ENCODE data around the gene BANF1.

DNA sequence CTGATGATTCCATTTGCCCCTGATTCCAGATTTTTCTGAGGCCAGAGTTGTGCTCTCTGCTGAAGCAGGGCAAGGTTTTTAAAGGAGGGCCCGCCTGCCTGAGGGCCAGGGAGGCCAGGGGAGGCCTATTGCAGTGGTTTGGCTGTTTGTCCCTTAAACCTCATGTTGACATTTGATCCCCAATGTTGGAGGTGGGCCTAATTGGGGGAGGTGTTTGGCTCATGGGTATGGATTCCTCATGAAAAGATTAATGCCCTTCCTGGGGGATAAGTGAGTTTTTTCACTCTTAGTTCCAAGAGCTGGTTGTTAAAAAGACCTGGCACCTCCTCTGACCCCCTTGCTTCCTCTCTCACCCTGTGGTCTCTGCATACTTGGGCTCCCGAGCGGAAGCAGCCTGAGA is 37.5 kb downstream of the BANF1 start:
- TF ChIP-seq, protein P1, sequence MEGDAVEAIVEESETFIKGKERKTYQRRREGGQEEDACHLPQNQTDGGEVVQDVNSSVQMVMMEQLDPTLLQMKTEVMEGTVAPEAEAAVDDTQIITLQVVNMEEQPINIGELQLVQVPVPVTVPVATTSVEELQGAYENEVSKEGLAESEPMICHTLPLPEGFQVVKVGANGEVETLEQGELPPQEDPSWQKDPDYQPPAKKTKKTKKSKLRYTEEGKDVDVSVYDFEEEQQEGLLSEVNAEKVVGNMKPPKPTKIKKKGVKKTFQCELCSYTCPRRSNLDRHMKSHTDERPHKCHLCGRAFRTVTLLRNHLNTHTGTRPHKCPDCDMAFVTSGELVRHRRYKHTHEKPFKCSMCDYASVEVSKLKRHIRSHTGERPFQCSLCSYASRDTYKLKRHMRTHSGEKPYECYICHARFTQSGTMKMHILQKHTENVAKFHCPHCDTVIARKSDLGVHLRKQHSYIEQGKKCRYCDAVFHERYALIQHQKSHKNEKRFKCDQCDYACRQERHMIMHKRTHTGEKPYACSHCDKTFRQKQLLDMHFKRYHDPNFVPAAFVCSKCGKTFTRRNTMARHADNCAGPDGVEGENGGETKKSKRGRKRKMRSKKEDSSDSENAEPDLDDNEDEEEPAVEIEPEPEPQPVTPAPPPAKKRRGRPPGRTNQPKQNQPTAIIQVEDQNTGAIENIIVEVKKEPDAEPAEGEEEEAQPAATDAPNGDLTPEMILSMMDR (IDR thresholded peaks at IDR 0.05): no peak
- TF ChIP-seq, protein P2, sequence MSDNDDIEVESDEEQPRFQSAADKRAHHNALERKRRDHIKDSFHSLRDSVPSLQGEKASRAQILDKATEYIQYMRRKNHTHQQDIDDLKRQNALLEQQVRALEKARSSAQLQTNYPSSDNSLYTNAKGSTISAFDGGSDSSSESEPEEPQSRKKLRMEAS (CRISPR knock-in tag; IDR thresholded peaks at IDR 0.05): no peak
- no peak for TF ChIP-seq SP1 (CRISPR knock-in tag; conservative IDR thresholded peaks at IDR 0.05)
- TF ChIP-seq, protein P3, sequence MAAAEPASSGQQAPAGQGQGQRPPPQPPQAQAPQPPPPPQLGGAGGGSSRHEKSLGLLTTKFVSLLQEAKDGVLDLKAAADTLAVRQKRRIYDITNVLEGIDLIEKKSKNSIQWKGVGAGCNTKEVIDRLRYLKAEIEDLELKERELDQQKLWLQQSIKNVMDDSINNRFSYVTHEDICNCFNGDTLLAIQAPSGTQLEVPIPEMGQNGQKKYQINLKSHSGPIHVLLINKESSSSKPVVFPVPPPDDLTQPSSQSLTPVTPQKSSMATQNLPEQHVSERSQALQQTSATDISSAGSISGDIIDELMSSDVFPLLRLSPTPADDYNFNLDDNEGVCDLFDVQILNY (CRISPR knock-in tag; IDR thresholded peaks at IDR 0.05): no peak
- no peak for TF ChIP-seq KAT7 (CRISPR knock-in tag; IDR thresholded peaks at IDR 0.05; ENCODE audit: borderline replicate concordance)
- TF ChIP-seq, protein P4, sequence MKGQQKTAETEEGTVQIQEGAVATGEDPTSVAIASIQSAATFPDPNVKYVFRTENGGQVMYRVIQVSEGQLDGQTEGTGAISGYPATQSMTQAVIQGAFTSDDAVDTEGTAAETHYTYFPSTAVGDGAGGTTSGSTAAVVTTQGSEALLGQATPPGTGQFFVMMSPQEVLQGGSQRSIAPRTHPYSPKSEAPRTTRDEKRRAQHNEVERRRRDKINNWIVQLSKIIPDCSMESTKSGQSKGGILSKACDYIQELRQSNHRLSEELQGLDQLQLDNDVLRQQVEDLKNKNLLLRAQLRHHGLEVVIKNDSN (CRISPR knock-in tag; IDR thresholded peaks at IDR 0.05): no peak
- no peak for TF ChIP-seq ZNF396 (CRISPR knock-in tag; IDR thresholded peaks at IDR 0.05; ENCODE audit: borderline replicate concordance)
- no peak for TF ChIP-seq ZBTB21 (CRISPR knock-in tag; IDR thresholded peaks at IDR 0.05; ENCODE audit: borderline replicate concordance)
- no peak for TF ChIP-seq ZNF121 (CRISPR knock-in tag; IDR thresholded peaks at IDR 0.05)
- TF ChIP-seq, protein P5, sequence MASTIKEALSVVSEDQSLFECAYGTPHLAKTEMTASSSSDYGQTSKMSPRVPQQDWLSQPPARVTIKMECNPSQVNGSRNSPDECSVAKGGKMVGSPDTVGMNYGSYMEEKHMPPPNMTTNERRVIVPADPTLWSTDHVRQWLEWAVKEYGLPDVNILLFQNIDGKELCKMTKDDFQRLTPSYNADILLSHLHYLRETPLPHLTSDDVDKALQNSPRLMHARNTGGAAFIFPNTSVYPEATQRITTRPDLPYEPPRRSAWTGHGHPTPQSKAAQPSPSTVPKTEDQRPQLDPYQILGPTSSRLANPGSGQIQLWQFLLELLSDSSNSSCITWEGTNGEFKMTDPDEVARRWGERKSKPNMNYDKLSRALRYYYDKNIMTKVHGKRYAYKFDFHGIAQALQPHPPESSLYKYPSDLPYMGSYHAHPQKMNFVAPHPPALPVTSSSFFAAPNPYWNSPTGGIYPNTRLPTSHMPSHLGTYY (CRISPR knock-in tag; IDR thresholded peaks at IDR 0.05): no peak
- TF ChIP-seq RELA (CRISPR knock-in tag; IDR thresholded peaks at IDR 0.05; ENCODE audit: borderline replicate concordance): no peak
- TF ChIP-seq, protein P6, sequence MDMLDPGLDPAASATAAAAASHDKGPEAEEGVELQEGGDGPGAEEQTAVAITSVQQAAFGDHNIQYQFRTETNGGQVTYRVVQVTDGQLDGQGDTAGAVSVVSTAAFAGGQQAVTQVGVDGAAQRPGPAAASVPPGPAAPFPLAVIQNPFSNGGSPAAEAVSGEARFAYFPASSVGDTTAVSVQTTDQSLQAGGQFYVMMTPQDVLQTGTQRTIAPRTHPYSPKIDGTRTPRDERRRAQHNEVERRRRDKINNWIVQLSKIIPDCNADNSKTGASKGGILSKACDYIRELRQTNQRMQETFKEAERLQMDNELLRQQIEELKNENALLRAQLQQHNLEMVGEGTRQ (CRISPR knock-in tag; IDR thresholded peaks at IDR 0.05): no peak
- TF ChIP-seq ETV6 (CRISPR knock-in tag; IDR thresholded peaks at IDR 0.05): no peak
